ENCODE results near the gene ITK.

Gene ITK

DNA sequence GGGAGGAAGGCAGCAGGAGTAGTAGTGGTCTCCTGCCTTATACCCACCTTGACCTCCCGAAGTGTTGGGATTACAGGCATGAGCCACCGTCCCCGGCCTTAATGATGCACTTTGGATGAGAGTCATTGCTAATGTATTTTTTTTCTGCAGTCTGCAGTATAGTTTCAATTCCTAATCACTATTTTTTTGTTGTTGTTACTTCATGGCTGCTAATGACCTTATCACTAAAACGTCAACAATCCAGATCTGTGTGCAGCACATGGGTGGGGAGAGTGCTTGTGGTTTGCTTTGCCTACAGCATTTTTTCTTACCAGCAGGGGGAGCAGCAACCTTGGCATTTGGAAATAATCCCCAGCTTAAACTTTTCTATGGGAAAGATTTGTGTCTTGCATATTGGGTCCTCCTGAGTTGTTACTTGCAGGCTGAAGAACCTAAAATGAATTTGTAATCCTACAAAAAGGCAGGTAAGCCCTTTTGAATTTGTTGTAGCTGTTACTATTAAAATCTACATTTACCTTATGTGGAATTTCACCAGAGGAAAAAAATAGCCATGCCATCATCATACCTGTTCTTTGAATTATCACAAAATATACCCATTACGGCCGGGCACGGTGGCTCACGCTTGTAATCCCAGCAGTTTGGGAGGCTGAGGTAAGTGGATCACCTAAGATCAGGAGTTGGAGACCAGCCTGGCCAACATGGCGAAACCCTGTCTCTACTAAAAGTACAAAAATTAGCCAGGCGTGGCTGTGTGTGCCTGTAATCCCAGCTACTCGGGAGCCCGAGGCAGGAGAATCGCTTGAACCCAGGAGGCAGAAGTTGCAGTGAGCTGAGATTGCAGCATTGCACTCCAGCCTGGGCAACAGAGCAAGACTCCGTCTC, 31.7 kb upstream of the ITK start:
- TF ChIP-seq, protein P1, sequence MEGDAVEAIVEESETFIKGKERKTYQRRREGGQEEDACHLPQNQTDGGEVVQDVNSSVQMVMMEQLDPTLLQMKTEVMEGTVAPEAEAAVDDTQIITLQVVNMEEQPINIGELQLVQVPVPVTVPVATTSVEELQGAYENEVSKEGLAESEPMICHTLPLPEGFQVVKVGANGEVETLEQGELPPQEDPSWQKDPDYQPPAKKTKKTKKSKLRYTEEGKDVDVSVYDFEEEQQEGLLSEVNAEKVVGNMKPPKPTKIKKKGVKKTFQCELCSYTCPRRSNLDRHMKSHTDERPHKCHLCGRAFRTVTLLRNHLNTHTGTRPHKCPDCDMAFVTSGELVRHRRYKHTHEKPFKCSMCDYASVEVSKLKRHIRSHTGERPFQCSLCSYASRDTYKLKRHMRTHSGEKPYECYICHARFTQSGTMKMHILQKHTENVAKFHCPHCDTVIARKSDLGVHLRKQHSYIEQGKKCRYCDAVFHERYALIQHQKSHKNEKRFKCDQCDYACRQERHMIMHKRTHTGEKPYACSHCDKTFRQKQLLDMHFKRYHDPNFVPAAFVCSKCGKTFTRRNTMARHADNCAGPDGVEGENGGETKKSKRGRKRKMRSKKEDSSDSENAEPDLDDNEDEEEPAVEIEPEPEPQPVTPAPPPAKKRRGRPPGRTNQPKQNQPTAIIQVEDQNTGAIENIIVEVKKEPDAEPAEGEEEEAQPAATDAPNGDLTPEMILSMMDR (IDR thresholded peaks at IDR 0.05; ENCODE audit: low read length, missing control alignments), result peak; percentile 98
- peak; percentile 75 for DNase-seq (ENCODE audit: low read depth)
- H3K4me3 ChIP-seq (replicated peaks; ENCODE audit: low read depth, low read length), result no peak overlapping the region

- no peak for DNase-seq (ENCODE audit: low read depth)
- H3K4me3 ChIP-seq (replicated peaks; ENCODE audit: low read depth, low read length), result no peak overlapping the region
- TF ChIP-seq, protein P1 (IDR thresholded peaks at IDR 0.05; ENCODE audit: low read length, missing control alignments), result no peak
These were observed 29.6 kb upstream of the ITK start for GRCh38 chr5:157150995-157151394.

GRCh38 chr5:157155297-157155696, 25.3 kb upstream of the ITK start:
- TF ChIP-seq, protein P1 (IDR thresholded peaks at IDR 0.05; ENCODE audit: low read length, missing control alignments), result no peak
- no peak overlapping the region for H3K4me3 ChIP-seq (replicated peaks; ENCODE audit: low read depth, low read length)
- DNase-seq (ENCODE audit: low read depth), result no peak

DNA sequence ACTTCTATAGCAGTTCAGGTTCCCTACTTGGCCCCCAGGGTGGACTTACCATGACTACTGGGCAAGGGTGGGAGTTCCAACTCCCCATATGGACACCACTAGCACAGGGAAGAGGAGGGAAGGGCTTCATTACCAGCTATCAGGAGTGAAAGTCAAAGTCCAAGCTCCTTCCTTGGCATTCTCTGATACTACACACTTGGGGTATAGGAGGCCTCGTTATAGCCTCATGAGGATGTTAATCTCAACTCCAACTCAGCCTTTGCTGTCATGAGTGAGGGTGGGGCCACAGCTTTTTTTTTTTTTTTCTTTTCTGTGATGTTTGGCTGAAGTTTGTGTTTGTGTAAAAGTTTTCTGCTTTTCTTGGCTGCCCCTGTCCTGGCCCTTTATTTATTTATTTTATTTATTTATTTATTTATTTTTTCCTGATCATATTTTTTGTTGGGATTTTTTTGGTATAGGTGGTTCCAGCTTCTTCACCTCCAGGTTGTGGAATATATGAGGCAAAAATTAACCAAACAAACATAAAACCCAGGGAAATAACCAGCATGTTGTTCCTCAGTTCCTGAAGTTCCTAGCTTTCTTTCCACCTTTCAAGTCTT, 23.2 kb upstream of the ITK start:
- TF ChIP-seq, protein P1 (IDR thresholded peaks at IDR 0.05; ENCODE audit: low read length, missing control alignments), result no peak
- no peak for DNase-seq (ENCODE audit: low read depth)
- no peak overlapping the region for H3K4me3 ChIP-seq (replicated peaks; ENCODE audit: low read depth, low read length)

- TF ChIP-seq, protein P1 (IDR thresholded peaks at IDR 0.05; ENCODE audit: low read length, missing control alignments), result no peak
- no peak for DNase-seq (ENCODE audit: low read depth)
- no peak overlapping the region for H3K4me3 ChIP-seq (replicated peaks; ENCODE audit: low read depth, low read length)
These were observed 21.4 kb upstream of the ITK start for GRCh38 chr5:157159209-157159751.

DNA sequence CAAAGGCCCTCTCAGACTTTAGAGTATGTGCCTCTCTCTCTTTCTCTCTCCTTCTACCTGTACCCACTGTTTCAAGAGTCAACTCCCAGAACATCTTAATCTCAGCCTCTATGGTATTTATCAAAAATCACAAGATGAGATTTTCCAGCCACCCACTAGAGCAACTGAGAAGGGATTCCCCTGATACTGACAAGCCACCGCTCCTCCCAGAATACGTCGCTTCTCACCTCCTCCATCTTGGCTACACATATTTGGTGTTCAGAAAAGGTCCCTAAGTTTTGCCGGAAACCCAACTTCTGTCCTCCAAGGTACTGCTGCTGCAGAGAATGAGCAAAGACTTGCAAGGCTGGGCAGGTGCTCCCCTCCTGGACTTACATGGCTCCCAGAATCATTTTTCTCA, 20.6 kb upstream of the ITK start:
- TF ChIP-seq, protein P1 (IDR thresholded peaks at IDR 0.05; ENCODE audit: low read length, missing control alignments), result no peak
- no peak for DNase-seq (ENCODE audit: low read depth)
- no peak overlapping the region for H3K4me3 ChIP-seq (replicated peaks; ENCODE audit: low read depth, low read length)

All from fibroblast of pulmonary artery (primary cell).